Suprapubic skin (tissue), 4 donors: Measurements from ENCODE around the gene PRKCE. TPM values are rescaled to one million over a fixed set of nuclear protein-coding genes. Genes with fewer than 3 reads are reported as not detected.

Source experiments
- DNase-seq, 2 donors: peaks; one replicate each; pipeline ENCODE4 v3.0.0-alpha.2; 2019; ENCODE audit warnings: low spot score in 2 of 2
- H3K27ac ChIP-seq: fragments of 200-600 bp; sonication (generic); one replicate; pipeline ENCODE4 v1.5.1; 2019
- H3K27me3 ChIP-seq: fragments of 200-600 bp; sonication (generic); one replicate; pipeline ENCODE4 v1.5.1; 2019
- H3K36me3 ChIP-seq: fragments of 200-600 bp; sonication (generic); one replicate; pipeline ENCODE4 v1.5.1; 2019
- H3K4me1 ChIP-seq: fragments of 200-600 bp; sonication (generic); one replicate; pipeline ENCODE4 v1.5.1; 2019
- H3K4me3 ChIP-seq: fragments of 200-600 bp; sonication (generic); one replicate; pipeline ENCODE4 v1.5.1; 2019; ENCODE audit warnings: mild to moderate bottlenecking
- H3K9me3 ChIP-seq: fragments of 200-600 bp; sonication (generic); one replicate; pipeline ENCODE4 v1.5.1; 2019
- EP300 ChIP-seq: sonication (generic); formaldehyde crosslinking; IDR thresholded peaks from one replicate; pipeline ENCODE4 v1.6.1; 2017; ENCODE audit warnings: antibody characterized with exemption
- POLR2A ChIP-seq, 2 donors: fragments of 450-650 bp; IDR thresholded peaks; one replicate each; pipeline ENCODE4 v1.6.1; 2017; ENCODE audit warnings: antibody characterized with exemption in 2 of 2, mild to moderate bottlenecking in 2 of 2, moderate library complexity in 2 of 2
- POLR2AphosphoS5 ChIP-seq, 3 donors: sonication (generic); formaldehyde crosslinking; IDR thresholded peaks; one replicate each; pipeline ENCODE4 v1.6.1; 2017; ENCODE audit warnings: antibody characterized with exemption in 3 of 3
- WGBS: methylation state at CpG from one replicate; pipeline ENCODE4 v1.1.5; 2018; 5-methylcytosine and 5-hydroxymethylcytosine counted together
- total RNA-seq, 4 donors: library from RNA; depleted of rRNA; stranded (reverse); fragments of >200 nt; gene quantifications; one replicate each; pipeline ENCODE4 v1.1.0, GENCODE V29; 2016
- TF ChIP-seq, protein P1 (sequence below), 2 donors: fragments of 200-600 bp in 1 of 2; fragments of 450-650 bp in 1 of 2; sonication (generic) in 1 of 2; IDR thresholded peaks; one replicate each; pipeline ENCODE4 v1.5.1; 2016 to 2019; ENCODE audit warnings: antibody characterized with exemption in 2 of 2, mild to moderate bottlenecking in 1 of 2, moderate library complexity in 1 of 2

Gene PRKCE
- total RNA-seq, 4 donors from 2014 or later: 7.9 to 18.3 (median 12.5) TPM

DNA sequence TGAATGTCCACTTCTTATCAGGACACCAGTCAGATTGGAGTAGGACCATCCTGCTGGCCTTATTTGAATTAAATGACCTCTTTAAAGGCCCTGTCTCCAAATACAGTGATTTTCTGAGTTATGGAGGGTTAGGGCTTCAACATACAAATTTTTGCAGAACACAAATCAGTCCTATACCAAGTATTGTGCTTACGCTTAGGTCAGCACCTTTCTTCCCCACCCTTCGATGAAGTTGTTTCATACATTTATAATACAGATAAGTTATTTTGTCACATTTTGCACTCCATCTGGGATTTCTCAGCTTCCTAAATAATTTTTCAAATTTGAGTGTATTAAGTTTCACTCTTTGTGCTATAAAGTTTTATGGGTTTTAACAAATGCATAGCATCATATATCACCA is 455.2 kb downstream of the PRKCE start:
- DNase-seq: no peak
- no peaks in the 10 kb centered on the region for H3K27me3 ChIP-seq
- H3K27ac ChIP-seq: no peak overlapping the region
- 0% methylated on average over 2 of the region's 2 CpGs for WGBS
- peaks cover 10% of the 10 kb centered on the region for H3K36me3 ChIP-seq
- H3K4me1 ChIP-seq: no peaks in the 10 kb centered on the region
- no peak overlapping the region for H3K4me3 ChIP-seq
- TF ChIP-seq EP300 (no peak), POLR2A (IDR thresholded peaks at IDR 0.05) (no peak), POLR2AphosphoS5 (IDR thresholded peaks at IDR 0.05) (no peak)
- TF ChIP-seq, protein P1, sequence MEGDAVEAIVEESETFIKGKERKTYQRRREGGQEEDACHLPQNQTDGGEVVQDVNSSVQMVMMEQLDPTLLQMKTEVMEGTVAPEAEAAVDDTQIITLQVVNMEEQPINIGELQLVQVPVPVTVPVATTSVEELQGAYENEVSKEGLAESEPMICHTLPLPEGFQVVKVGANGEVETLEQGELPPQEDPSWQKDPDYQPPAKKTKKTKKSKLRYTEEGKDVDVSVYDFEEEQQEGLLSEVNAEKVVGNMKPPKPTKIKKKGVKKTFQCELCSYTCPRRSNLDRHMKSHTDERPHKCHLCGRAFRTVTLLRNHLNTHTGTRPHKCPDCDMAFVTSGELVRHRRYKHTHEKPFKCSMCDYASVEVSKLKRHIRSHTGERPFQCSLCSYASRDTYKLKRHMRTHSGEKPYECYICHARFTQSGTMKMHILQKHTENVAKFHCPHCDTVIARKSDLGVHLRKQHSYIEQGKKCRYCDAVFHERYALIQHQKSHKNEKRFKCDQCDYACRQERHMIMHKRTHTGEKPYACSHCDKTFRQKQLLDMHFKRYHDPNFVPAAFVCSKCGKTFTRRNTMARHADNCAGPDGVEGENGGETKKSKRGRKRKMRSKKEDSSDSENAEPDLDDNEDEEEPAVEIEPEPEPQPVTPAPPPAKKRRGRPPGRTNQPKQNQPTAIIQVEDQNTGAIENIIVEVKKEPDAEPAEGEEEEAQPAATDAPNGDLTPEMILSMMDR (IDR thresholded peaks at IDR 0.05): no peak
- H3K9me3 ChIP-seq: peaks cover 11% of the 10 kb centered on the region

DNA sequence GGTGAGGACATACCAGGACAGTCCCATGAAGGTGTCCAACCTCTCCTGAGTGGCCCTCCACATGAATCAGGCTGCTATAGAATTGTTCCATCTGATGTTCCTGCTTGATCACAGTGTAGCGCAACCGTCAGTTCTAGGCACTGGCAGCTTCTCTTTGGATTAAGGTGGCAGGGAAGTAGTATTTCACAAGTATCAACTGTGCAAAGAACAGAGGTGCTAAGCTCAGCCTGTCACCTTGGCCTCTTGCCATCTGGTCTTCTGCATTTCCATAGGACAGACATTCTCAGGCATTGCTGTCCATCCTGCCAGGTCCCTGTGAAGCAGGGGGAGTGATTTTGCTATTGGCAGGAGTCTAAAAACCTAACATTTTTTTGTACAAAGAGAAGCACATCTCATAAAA is 463.5 kb downstream of the PRKCE start:
- 90% methylated on average over 2 of the region's 2 CpGs for WGBS
- H3K4me1 ChIP-seq: peaks cover 30% of the 10 kb centered on the region

DNA sequence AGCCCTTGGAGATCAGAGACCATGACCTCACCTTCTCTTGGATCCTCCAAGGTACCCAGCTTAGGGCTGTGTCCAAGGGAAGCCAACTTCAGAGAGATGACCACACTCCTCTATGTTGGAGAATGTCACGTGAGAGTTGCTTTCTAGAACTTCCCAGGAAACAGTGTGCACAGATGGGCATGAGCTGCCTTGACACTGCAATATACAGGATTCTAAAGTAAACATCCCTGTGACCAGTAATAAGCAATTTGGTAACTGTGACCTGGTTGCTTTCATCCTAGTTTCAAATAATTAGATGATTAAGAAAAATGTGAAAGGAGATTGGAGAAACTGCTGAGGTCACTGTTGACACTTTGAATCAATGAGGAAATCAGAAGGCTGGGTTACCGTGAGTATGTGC is 464.7 kb downstream of the PRKCE start:
- Histone ChIP-seq H3K27me3 (no peaks in the 10 kb centered on the region), H3K27ac (no peak overlapping the region), H3K4me1 (peaks cover 30% of the 10 kb centered on the region), H3K9me3 (no peaks in the 10 kb centered on the region), H3K36me3 (no peaks in the 10 kb centered on the region), H3K4me3 (no peak overlapping the region)
- no peak for DNase-seq
- TF ChIP-seq POLR2A (IDR thresholded peaks at IDR 0.05) (no peak), EP300 (no peak), POLR2AphosphoS5 (IDR thresholded peaks at IDR 0.05) (no peak)
- TF ChIP-seq, protein P1 (IDR thresholded peaks at IDR 0.05): no peak
- 80% methylated on average over 2 of the region's 2 CpGs for WGBS

More for the DNA sequence above, 463.5 kb downstream of the PRKCE start:
- H3K27ac ChIP-seq: no peak overlapping the region
- H3K4me3 ChIP-seq: no peak overlapping the region
- TF ChIP-seq, protein P1 (IDR thresholded peaks at IDR 0.05): no peak
- no peak for TF ChIP-seq POLR2A (IDR thresholded peaks at IDR 0.05)
- no peak for TF ChIP-seq POLR2AphosphoS5 (IDR thresholded peaks at IDR 0.05)
- TF ChIP-seq EP300: no peak
- no peaks in the 10 kb centered on the region for H3K9me3 ChIP-seq
- H3K36me3 ChIP-seq: no peaks in the 10 kb centered on the region
- no peaks in the 10 kb centered on the region for H3K27me3 ChIP-seq
- no peak for DNase-seq

DNA sequence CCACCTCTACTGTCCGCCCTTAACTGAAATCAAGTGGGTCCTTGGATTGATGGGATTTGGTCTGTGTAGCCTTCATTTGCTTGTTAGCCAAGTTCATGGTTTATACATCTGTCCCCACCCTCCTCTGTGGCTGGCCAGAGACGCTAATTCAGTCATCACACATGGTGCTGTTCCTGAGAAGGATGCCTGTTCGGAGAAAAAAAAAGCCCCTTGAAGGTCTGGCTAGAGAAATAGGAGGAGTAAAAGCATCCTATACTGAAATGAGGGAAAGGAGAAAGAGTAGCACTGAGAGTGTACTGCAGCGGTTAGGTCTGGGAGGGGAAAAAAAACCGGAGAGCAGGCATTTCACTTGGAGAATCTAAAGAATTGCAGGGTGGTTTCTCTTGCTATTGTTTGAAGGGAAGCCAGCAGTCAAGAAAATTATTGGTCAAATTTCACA is 465.1 kb downstream of the PRKCE start:
- peaks cover 30% of the 10 kb centered on the region for H3K4me1 ChIP-seq
- no peaks in the 10 kb centered on the region for H3K27me3 ChIP-seq
- WGBS: 70% methylated on average over 5 of the region's 5 CpGs
- no peaks in the 10 kb centered on the region for H3K36me3 ChIP-seq
- no peak overlapping the region for H3K4me3 ChIP-seq
- H3K9me3 ChIP-seq: no peaks in the 10 kb centered on the region
- TF ChIP-seq, protein P1 (IDR thresholded peaks at IDR 0.05): no peak
- TF ChIP-seq POLR2AphosphoS5 (IDR thresholded peaks at IDR 0.05) (no peak), EP300 (no peak), POLR2A (IDR thresholded peaks at IDR 0.05) (no peak)
- no peak overlapping the region for H3K27ac ChIP-seq
- DNase-seq: no peak

DNA sequence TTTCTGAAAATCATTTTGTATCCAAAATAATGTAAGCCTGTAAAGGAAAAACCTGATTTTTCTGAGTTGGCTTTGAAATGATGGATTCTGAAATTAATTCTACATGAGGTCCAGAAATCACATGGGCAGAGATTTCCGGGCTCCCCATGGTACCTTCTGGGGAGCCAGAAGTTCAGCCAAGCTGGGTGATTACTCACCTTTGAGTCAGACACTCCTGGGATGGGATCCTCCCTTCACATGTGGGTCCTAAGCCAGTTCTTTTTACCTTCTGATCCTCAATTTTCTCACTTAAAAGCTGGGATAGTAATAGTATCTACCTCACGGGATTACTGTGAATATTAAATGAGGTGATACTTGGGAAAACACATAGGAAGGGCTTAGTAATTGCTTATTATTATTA is 465.9 kb downstream of the PRKCE start:
- no peak overlapping the region for H3K4me3 ChIP-seq
- DNase-seq: no peak
- TF ChIP-seq, protein P1 (IDR thresholded peaks at IDR 0.05): no peak
- no peak for TF ChIP-seq POLR2AphosphoS5 (IDR thresholded peaks at IDR 0.05)
- TF ChIP-seq EP300: no peak
- TF ChIP-seq POLR2A (IDR thresholded peaks at IDR 0.05): no peak
- H3K9me3 ChIP-seq: no peaks in the 10 kb centered on the region
- H3K27me3 ChIP-seq: no peaks in the 10 kb centered on the region
- WGBS: 57% methylated on average over 2 of the region's 2 CpGs
- no peak overlapping the region for H3K27ac ChIP-seq
- peaks cover 34% of the 10 kb centered on the region for H3K4me1 ChIP-seq
- no peaks in the 10 kb centered on the region for H3K36me3 ChIP-seq
